OCI-LY3 (cell line): Measurements from ENCODE around the gene CTU2.

Experiments used
- CTCF ChIP-seq: fragments of 200-600, 300-600 bp; sonication (generic); IDR thresholded peaks from 2 replicates; pipeline ENCODE4 v1.5.1; 2014; ENCODE audit warnings: antibody characterized with exemption, low read length, low read depth
- EZH2phosphoT487 ChIP-seq: fragments of 200-600 bp; shearing (Covaris generic); IDR thresholded peaks from 2 replicates; pipeline ENCODE4 v1.6.1; 2018; ENCODE audit warnings: antibody characterized with exemption, mixed run types, low read depth

- TF ChIP-seq CTCF (no peak), EZH2phosphoT487 (no peak)
Observed at GRCh38 chr16:88686439-88687253, 19.7 kb upstream of the CTU2 start, which contains the start of gene SNAI3.
